Stimulated activated CD4-positive, alpha-beta T cell treated with anti-CD3 and anti-CD28 coated beads, Interleukin-12 subunit alpha, Interleukin-12 subunit beta, amount 100 ng/mL, for 4 hours (primary cell): Measurements from ENCODE around the gene KCNK15.
"Not testable (repeated sequence)": the region's sequence is repeated elsewhere in the genome, so short reads cannot be mapped to it uniquely, and the experiment has no call there.

Source experiments
- DNase-seq: peaks from one replicate; pipeline ENCODE4 v3.0.0-alpha.2; 2020

Gene KCNK15

DNA sequence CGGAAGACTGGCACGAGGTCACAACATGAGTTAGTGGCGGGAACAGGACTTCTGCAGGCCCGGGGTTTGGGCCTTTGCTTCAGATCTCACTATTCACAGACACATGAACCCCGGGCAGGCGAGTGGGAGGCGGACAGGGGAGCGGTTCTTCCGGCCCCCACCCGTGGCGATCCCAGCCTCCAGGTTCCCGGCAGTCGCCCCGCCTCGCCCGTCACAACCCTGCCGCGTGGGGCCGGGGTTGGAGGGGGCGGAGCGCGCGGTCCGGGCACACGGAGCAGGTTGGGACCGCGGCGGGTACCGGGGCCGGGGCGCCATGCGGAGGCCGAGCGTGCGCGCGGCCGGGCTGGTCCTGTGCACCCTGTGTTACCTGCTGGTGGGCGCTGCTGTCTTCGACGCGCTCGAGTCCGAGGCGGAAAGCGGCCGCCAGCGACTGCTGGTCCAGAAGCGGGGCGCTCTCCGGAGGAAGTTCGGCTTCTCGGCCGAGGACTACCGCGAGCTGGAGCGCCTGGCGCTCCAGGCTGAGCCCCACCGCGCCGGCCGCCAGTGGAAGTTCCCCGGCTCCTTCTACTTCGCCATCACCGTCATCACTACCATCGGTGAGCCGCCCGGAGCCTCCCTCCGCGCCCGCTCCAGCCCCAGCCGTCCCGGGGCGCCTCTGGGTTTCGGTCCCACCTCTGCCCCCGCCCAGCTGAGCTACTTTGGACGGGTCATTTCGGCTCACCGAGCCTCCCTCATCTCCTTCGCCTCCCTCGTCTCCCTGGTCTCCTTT, at the start of gene KCNK15:
TSS of gene KCNK15 (plus strand) at position 268 of the 769 bp plus-strand sequence. CDS start at position 314, 46 bp downstream.
- peak; percentile 67 for DNase-seq

DNA sequence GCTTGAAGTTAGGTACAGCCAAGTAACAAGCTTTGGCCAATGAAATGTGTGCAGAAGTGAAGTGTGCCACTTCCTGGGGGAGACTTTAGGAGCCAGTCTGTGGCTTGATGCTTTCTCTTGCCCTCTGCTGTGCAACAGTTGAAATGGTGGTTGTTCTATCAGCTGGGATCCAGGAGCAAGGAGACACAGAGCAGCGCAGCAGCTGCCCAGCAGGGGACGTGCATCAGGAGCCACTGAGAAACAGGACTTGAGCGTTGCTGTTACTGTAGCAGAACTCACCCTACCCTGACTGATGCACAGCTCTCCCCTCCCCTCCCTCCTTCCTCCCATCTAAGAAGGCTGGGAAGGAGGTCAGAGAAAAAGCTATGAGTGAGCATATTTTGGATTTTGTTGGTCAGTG, 49.4 kb upstream of the KCNK15 start:
- DNase-seq, result no peak

DNA sequence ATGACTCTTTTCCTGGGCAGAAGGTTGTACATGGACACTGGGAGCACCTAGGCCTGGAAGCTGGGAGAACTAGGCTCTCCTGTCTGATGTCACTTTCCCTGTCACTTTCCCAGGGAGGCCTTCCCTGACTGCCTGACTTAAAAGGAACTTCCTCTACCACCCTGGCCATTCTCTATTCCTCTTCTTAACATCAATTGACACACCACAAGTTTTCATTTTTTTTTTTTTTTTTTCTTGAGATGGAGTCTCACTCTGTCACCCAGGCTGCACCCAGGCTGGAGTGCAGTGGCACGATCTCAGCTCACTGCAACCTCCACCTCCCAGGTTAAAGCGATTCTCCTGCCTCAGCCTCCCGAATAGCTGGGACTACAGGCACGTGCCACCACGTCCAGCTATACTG, 48.6 kb upstream of the KCNK15 start:
- DNase-seq, result not testable (repeated sequence)

DNA sequence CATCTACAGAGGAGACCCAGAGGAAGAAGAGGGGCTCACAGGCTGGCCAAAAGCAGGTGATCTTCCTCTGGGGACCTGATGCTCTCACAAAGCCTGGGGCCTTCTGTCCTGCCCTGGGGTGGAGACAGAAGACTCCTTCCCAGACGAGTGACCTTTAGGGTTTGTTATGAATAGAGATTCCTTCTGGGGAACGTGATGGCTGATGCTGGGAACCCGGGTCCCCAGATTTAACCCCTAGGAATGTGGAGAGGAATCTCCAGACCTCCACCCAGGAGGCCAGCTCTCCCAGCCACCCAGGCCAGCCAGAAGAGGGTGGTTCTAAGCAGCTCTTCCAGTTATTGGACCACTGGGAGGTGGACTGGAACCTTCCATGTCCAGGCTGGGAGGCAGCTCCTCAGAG, 47.3 kb upstream of the KCNK15 start:
- DNase-seq, result no peak

DNA sequence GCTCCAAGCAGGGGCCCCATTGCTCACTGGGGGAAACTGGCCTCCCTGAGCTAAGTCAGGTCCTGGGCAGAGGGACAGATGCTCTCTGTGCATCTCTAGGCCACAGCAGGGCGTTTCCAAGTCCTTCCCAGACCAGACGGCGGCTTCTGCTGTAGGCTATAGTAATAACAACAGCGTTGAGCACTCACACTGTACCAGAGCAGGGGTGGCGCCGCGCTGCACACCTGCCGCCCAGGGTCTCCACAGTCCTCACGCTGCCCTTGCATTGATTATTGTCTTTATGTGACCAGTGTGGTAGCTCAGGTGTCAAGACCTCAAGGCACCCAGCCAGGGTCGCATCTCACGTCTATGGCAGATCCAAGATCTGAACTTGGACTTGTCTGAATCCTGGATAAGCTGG, 45.4 kb upstream of the KCNK15 start:
- no peak for DNase-seq

DNA sequence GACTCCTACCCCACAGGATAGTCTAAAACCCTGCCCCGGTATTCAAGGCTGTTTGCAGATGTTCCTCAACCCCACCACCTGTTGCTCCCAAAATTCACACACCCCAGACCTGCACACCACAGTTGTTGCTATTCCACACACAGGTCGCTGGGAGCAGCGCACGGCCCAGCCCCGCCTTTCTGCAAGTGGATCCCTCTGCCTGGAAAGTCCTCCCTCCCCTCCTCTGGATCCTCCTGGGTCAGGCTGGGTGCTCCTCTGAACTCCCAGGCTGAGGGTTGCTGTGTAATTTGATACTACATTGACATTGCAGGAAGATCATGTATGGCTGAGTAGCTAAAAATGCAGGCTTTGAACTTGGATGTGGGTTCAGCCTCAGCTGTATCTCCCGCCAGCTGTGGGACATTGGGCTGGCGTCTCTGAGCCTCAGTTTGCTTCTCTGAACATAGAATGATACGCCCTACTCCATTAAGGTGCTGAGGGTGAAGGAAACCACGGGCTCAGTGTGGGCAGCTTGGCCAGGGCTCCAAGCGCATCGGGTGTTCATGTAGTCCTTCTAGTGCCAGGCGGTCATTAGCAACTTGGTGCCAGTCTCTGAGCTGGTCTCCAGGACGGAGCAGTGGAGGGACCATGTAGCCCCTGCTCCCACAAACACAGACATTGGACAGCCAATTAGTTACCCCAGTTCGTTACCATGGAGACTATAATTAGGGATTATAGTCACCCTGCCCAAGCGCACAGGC, 44.4 kb upstream of the KCNK15 start:
- no peak for DNase-seq

DNA sequence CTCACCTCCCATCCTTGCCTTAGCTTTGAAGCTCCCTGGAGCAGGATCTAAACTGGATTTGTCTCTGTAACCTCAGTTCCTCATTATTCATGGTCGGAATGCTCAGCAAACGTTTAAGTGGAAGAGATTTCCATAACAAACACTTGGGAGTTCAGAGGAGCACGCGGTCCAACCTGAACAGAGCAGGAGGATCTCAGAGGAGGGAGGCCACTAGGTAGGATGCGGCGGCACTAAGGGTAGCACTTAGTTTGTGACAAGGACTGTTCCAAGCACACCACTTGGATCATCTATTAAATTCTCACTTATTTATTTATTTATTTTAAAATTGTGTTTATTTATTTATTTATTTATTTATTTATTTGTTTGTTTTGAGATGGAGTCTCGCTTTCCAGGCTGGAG, 43.8 kb upstream of the KCNK15 start:
- DNase-seq, result no peak

DNA sequence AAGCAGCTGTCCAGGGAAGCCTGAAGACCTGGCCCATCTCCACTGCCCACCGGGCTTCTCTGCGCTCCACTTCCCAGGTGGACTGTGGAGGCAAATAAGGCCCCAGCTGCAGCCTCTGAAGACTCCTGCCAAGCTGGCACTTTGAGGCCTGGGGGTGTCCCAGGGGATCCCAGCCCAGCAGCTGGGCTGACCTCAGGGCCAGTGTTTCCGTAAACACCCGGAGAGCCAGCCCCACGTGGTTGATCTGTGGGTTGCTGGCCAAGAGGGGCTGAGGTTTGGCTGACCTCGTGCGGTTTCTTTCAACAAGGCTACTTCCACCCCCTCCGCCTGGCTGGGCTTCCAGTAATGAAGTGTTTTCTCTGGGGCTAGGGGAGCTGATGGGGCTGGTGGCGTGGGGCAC, 42.9 kb upstream of the KCNK15 start:
- no peak for DNase-seq

DNA sequence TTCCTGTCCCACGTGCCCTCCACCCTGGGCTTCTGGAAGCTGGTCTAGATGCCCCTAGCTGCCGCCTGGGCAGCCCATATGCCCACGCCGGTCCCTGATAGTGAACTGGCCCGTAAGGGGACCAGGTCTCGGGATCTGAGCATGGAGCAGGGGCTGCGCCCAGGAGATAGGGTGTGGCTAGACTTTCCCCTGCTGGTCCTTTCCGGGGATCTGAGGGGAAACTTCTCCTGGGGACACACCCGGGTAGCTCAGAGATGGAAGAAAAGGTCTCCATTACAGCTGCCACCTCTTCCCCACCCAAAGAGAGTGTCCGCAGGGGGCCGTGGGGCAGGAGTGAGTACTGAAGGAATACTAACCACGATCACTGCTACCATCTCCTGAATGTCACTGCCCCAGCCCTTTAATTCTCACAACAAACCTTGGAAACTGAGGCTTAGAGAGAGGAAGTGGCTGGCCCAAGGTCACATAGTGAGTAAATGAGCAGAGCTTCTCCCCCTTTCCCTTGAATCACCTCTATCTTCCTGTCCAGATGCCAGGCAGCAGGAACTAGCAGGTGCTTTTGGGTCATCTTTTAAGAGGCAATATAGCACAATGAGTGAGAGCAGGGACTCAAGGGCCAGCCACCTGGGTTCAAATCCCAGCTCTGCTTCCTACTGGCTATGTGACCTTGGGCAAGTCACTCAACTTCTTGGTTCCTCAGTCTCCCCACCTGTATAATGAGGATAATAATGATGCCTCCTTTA, 42.3 kb upstream of the KCNK15 start:
- DNase-seq, result no peak

DNA sequence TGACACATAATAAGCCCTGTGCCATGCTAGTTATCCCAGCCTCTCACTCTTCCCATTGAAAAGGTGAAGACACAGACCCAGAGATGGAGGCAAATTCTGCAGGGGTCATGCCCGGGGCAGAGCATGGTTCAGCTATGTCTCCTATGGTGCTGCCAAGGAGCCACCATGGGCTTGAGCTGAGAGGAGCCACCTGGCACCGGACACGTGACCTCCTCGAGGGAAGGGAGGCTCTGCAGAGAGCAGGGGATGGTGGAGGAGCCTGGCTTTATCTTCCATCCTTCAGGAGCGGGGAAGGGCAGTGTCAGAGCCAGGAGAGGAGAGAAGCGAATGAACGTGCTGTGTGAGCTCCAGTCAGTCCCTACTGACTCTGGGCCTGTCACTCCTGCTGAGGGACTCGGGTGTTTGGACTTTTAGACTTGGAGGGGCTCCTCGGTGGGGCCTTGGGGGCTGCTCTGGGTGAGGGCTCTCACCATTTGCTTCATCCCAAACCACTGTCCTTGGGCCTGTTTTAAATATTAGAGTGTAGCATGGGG, 41.6 kb upstream of the KCNK15 start:
- no peak for DNase-seq

DNA sequence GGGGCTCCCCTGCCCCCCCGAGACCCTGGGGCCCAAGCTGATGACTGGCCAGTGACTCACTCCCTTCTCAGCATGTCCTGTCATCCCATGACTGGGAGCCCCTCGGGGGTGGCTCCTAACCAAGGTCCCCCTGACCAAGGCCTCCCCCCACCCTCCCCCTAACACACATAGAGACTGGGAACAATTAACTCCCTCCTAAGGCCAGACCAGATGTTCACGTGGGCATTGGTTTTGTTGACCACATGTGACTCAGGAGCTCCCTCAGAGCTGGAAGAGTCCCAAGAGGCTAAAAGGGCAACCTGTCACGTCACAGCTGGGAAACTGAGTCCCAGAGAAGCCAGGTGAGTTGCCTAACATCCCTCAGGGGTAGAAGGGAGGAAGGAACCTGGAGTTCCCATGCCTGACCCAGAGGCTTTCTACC, 41.1 kb upstream of the KCNK15 start:
- no peak for DNase-seq

DNA sequence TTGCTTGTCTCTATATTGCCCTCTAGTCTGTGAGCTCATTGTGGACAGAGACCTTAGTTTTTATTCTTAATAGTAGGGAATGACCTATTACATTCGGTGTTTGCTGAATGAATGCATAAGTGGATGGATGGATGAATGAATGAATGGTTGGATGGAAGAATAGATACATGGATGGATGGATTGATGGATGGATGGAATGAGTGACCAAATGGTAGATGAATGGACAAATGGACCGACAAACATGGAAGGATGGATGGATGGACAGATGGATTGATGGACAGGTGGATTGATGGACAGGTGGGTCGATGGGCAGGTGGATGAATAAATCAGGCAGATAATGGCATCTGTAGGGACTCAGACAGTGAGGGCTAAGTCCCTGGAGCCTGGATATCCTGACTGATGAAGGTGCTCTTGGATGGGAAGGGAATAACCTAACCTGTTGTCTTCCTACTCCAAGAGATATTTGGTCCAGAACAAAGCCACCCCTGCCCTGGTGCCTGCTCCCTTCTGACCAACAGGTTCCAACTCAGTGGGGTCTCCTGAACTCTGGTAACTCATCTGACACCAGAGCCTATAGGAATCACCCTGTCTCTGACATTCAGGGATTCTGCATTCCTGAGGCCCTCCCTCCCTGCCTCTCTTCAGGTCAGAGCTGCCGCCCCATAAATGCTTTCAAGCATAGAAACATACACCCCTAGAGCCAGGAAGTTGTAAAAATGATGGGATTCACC, 40.1 kb upstream of the KCNK15 start:
- DNase-seq, result no peak

DNA sequence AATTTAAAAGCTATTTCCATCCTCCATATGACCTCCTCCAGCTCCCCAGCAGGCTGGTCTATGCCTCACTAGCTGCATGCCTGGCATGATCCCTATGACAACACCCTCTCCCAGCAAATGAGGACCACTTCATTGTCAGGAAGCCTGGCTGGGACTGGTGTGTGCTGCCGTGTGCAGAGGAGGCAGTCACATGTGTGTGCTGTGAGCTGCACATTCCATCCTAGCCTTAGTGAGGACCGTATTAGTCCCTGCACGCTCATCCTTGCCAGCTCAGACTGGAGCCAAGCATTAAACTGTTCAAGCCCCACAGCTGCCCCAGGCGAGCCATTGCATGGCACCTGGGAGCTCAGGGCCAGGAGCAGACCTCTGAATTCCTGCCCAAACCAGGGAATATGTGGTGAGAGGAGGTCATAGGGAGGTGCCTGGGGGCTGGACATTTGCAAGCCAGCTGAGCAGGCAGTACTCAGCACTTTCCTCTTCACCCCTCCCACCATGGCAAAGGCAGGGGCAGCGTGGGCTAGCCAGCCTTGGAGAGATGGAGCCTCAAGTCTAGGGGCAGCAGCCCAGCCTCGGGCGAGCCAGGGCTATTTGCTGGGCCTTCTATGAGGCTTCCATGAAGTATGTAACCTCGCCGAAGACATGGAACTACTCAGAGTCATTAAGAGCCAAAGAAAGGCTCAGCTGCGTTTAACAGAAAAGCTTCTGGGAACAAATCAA, 39.2 kb upstream of the KCNK15 start:
- DNase-seq, result no peak

DNA sequence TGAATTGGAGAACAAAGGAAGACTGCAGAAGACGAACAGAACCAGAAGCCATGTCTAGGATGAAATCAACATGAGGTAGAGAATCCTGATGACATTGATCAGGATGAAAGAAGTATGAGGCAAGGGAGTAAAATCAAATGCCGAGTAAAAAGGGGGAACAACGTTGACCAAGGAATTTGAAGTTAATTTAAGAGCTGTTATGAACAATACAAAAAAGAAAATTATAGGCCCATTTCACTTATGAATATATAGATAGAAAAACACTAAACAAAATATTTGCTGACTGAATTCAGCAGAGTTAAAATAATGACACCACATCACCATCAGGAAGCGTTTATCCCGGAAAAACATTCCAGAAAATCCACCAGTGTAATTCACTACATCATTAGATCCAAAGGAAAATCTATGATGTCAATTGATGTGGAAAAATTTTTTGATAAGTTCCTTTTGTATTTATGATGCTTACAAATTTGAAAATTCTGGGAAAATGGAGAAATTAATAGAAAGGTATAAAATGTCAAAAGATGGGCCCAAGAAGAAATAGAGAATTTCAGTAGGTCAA, 38.6 kb upstream of the KCNK15 start:
- DNase-seq, result no peak

DNA sequence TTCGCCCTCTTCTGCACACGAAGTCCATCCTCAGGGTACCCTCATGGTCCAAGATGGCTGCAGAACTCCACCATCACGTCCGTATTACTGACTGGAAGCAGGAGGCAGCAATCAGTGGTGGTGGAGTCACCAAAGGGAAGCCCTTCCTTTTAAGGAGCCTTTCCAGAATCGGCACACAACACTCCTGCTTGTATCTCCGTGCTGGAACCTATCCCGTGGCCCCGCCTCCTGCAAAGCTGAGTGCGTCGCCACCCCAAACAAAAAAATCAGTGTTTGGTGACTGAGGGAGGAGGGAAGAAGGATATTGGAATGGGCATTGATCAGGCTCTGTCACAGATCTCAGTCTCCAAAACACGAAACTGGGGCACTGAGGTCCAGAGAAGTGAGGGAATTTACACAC, 36.3 kb upstream of the KCNK15 start:
- DNase-seq, result no peak

DNA sequence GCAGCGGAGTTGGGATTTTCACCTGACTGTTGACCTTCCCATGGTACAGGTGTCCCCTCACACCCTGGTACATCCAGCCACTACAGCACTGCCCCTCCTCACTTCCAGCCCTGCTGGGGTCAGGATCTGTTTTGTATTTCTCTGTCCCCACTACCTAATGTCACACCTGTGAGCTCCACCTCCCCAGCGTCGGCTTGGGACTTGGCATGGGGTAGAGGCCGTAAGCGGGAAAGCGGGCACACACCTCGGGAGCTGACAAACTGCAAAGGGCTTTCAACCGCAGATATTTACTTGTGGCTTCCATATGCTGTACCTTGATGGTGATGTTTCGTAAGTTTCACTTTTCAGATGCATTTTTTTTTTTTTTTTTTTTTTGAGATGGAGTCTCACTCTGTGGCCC, 35.9 kb upstream of the KCNK15 start:
- DNase-seq, result no peak

DNA sequence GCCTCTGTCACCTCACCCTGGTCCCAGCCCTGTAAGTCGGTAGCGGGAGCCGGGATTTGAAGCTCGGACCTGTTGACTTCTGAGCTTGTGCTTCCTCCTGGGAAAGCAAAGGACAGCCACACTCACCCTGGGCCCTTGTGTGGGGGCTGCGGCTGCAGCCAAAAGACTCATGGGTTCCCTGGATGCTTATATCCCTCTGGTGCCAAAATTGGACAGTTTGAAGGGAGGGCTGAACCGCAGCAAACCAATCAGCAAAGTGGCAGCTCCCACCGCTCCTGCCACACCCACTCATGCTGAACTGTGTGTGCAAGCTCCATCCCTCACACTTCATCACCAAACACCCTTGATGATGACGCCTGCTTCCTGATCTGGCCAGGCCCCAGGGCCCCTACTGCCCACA, 34.4 kb upstream of the KCNK15 start:
- no peak for DNase-seq

DNA sequence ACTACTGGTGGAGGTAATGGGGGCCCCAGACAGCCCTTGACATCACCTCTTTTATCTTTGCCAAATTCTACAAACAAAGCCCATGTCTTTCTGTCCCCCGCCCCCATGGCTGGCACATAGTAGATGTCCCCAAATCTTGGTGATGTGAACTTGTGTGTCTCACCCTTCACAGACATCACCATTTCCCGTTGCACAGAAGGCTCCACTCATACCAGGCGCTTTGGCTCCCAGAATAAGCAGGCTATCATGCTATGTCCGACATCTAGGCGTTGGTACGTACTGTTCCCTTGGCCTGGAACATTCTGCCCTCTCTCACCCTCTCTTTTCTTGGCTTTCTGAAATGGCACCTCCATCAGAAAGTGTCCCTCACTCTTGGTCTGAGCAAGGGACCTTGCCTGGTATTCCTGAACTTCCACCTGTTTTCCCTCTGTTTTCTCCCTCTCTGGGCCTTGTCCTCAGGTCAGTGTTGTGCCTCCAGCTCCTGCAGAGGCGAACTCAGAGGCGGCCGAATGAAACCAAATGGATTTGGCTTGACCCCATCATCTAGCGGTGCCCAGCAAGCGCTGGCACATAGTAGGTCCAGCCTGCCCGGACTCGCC, 31.5 kb upstream of the KCNK15 start:
- no peak for DNase-seq

DNA sequence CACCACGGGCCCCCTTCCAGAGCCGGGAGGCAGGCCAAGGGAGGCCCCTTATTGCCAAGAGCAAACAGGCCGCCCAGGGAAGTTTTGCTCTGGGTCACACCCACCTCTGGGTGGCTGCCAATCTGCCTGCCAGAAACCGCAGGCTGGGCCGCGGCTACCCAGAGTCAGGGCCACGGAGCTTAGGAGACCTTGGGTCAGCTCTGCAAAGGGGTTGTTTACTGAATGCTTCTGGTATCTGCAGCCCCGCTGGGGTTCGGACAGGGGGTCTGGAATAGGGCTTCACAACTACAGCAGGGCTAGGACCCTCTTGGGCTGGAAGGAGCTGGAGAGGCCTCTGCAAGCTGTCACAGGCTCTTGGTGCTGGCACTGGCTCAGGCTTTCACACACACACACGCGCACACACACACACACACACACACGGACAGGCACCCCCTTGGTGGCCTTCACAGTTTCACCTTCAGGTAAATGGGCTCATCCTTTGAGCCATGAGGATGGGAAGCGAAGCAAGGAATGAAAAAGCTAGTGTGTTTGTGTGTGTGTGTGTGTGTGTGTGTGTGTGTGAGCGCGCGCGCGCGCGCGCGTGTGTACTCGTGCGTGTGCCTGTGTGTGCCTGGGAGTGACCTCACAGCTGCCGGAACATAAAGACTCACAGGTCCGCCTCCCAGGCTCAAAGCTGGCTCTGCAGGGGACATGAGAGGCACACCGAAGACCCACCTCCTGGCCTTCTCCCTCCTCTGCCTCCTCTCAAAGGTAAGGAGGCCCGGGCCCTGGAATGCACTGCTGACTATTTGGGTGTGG, 30.8 kb upstream of the KCNK15 start, which contains the start of gene CCN5:
TSS of gene CCN5 (plus strand) at position 669 of the 798 bp plus-strand sequence. CDS start at position 691, 22 bp downstream.
- no peak for DNase-seq
